Measurements from ENCODE around the gene RHOU. TPM values are rescaled to one million over a fixed set of nuclear protein-coding genes. Genes with fewer than 3 reads are reported as not detected.

RHOU gene
- total and polyA plus RNA-seq, 2 of the 13 experiments (the other 11 are each of a cell fraction or from before 2014, with no cell fraction given) = 11.9 to 18.5 TPM

- no peak for TF ChIP-seq IKZF5 (CRISPR knock-in tag; IDR thresholded peaks at IDR 0.05)
- no peak for TF ChIP-seq DNMT1 (CRISPR knock-in tag; IDR thresholded peaks at IDR 0.05)
- no peak for TF ChIP-seq ZNF841 (CRISPR knock-in tag; IDR thresholded peaks at IDR 0.05; ENCODE audit: borderline replicate concordance)
- peak; percentile 93 for TF ChIP-seq MAFG (CRISPR knock-in tag; IDR thresholded peaks at IDR 0.05)
- no peak for TF ChIP-seq ZBTB46 (CRISPR knock-in tag; IDR thresholded peaks at IDR 0.05; ENCODE audit: borderline replicate concordance)
- TF ChIP-seq SMC3 (IDR thresholded peaks at IDR 0.05; ENCODE audit: low read length) = no peak
- TF ChIP-seq ZNF407 (CRISPR knock-in tag; IDR thresholded peaks at IDR 0.05; ENCODE audit: not compliant biosample characterization) = no peak
- no peak for TF ChIP-seq AKNA (CRISPR knock-in tag; IDR thresholded peaks at IDR 0.05; ENCODE audit: borderline replicate concordance)
- no peak for TF ChIP-seq THYN1 (CRISPR knock-in tag; IDR thresholded peaks at IDR 0.05; ENCODE audit: borderline replicate concordance, low read depth)
Measured at GRCh38 chr1:228783418-228784040, 48.2 kb downstream of the RHOU start (continued).

Measured in HepG2 (cell line).